Activated B cell treated with CpG ODN at 0.5 μM for 24 hours (primary cell): ENCODE data around the gene LYRM4. TPM values are rescaled to one million over a fixed set of nuclear protein-coding genes. Genes with fewer than 3 reads are reported as not detected.

Source experiments
- ATAC-seq: fragments of 200-7000 bp; cut with Tn5 transposase; one replicate; pipeline ENCODE4 v1.10.0; 2021; ENCODE audit warnings: low read depth, mild to moderate bottlenecking, moderate library complexity
- CTCF ChIA-PET: fragments of 350-600 bp; sonication (Branson Sonifier 250); formaldehyde crosslinking; loops from one replicate; lab custom pipeline; 2021; ENCODE audit warnings: antibody characterized with exemption; lab: Charles Lee
- POLR2A ChIA-PET: fragments of 350-600 bp; sonication (Branson Sonifier 250); formaldehyde crosslinking; loops from one replicate; lab custom pipeline; 2021; ENCODE audit warnings: antibody characterized with exemption; lab: Charles Lee
- DNase-seq: peaks from one replicate; pipeline ENCODE4 v3.0.0; 2022
- H3K27ac Mint-ChIP-seq: one replicate; pipeline ENCODE4 v1.8.0; 2020; ENCODE audit warnings: mixed read lengths
- H3K27me3 Mint-ChIP-seq: one replicate; pipeline ENCODE4 v1.8.0; 2021; ENCODE audit warnings: mixed read lengths
- H3K36me3 Mint-ChIP-seq: one replicate; pipeline ENCODE4 v1.8.0; 2021; ENCODE audit warnings: low read depth, mixed read lengths
- H3K4me1 Mint-ChIP-seq: one replicate; pipeline ENCODE4 v1.8.0; 2021; ENCODE audit warnings: mixed read lengths
- H3K4me3 Mint-ChIP-seq: one replicate; pipeline ENCODE4 v1.8.0; 2020; ENCODE audit warnings: mild to moderate bottlenecking, mixed read lengths
- H3K9me3 Mint-ChIP-seq: one replicate; pipeline ENCODE4 v1.8.0; 2020; ENCODE audit warnings: mixed read lengths
- CTCF ChIP-seq: fragments of 200-600 bp; IDR thresholded peaks from one replicate; pipeline ENCODE4 v1.8.0; 2022; ENCODE audit warnings: antibody characterized with exemption, mild to moderate bottlenecking
- intact Hi-C: fragments of 100-400 bp; cut with micrococcal nuclease; formaldehyde crosslinking; loops from one replicate; pipeline ENCODE4 v1.15.1; 2024
- total RNA-seq: library from RNA; stranded (reverse); gene quantifications from 2 replicates; pipeline ENCODE4 v1.2.3, GENCODE V29; 2022

Gene LYRM4
- total RNA-seq, 1 donor from 2014 or later: 51.2 TPM

GRCh38 chr6:5128351-5128750 is 132.4 kb downstream of the LYRM4 start:
- no peak for TF ChIP-seq CTCF
- H3K4me1 Mint-ChIP-seq: peaks cover 26% of the 10 kb centered on the region
- no peaks in the 10 kb centered on the region for H3K27me3 Mint-ChIP-seq
- no peak overlapping the region for H3K27ac Mint-ChIP-seq
- POLR2A ChIA-PET: interaction anchor here (0.6 to 1.0 kb wide), 2 partner anchors 43 to 1747 kb away, joined by 3 to 4 read pairs; partner anchors contain the start of gene PPP1R3G
- H3K4me3 Mint-ChIP-seq: no peak overlapping the region
- no peaks in the 10 kb centered on the region for H3K9me3 Mint-ChIP-seq
- CTCF ChIA-PET: interaction anchor here (0.8 kb wide), 1 partner anchor 15 kb away, joined by 3 read pairs; no protein-coding TSS in a partner anchor
- intact Hi-C loops: no loop called here
- no peaks in the 10 kb centered on the region for H3K36me3 Mint-ChIP-seq
- DNase-seq (no peak), ATAC-seq (no peak)

- DNase-seq (no peak), ATAC-seq (no peak)
- H3K36me3 Mint-ChIP-seq: no peaks in the 10 kb centered on the region
- POLR2A ChIA-PET: no interaction called here
- peaks cover 15% of the 10 kb centered on the region for H3K4me1 Mint-ChIP-seq
- intact Hi-C loops: no loop called here
- no peaks in the 10 kb centered on the region for H3K27me3 Mint-ChIP-seq
- no peaks in the 10 kb centered on the region for H3K9me3 Mint-ChIP-seq
- no peak overlapping the region for H3K4me3 Mint-ChIP-seq
- TF ChIP-seq CTCF: no peak
- no peak overlapping the region for H3K27ac Mint-ChIP-seq
- CTCF ChIA-PET: interaction anchor here (0.7 kb wide), 1 partner anchor 639 kb away, joined by 3 read pairs; no protein-coding TSS in a partner anchor
Observed at GRCh38 chr6:5127106-5127687, 133.6 kb downstream of the LYRM4 start.

GRCh38 chr6:5126214-5126613 is 134.5 kb downstream of the LYRM4 start:
- ATAC-seq (no peak), DNase-seq (no peak)
- Mint-ChIP-seq H3K27me3 (no peaks in the 10 kb centered on the region), H3K4me1 (peaks cover 10% of the 10 kb centered on the region), H3K9me3 (no peaks in the 10 kb centered on the region), H3K27ac (no peak overlapping the region), H3K36me3 (no peaks in the 10 kb centered on the region), H3K4me3 (no peak overlapping the region)
- TF ChIP-seq CTCF: no peak
- intact Hi-C loops: no loop called here
- POLR2A ChIA-PET: no interaction called here
- CTCF ChIA-PET: no interaction called here

- H3K27me3 Mint-ChIP-seq: no peaks in the 10 kb centered on the region
- H3K4me3 Mint-ChIP-seq: no peak overlapping the region
- H3K9me3 Mint-ChIP-seq: no peaks in the 10 kb centered on the region
- no peak overlapping the region for H3K27ac Mint-ChIP-seq
- TF ChIP-seq CTCF: no peak
- POLR2A ChIA-PET: no interaction called here
- H3K36me3 Mint-ChIP-seq: no peaks in the 10 kb centered on the region
- intact Hi-C loops: no loop called here
- H3K4me1 Mint-ChIP-seq: peaks cover 10% of the 10 kb centered on the region
- ATAC-seq: no peak
- CTCF ChIA-PET: no interaction called here
- no peak for DNase-seq
Observed at GRCh38 chr6:5125152-5126006, 135.4 kb downstream of the LYRM4 start.

- intact Hi-C loops: no loop called here
- DNase-seq (no peak), ATAC-seq (no peak)
- Mint-ChIP-seq H3K27me3 (no peaks in the 10 kb centered on the region), H3K4me3 (no peak overlapping the region), H3K4me1 (peaks cover 10% of the 10 kb centered on the region), H3K27ac (no peak overlapping the region), H3K36me3 (no peaks in the 10 kb centered on the region), H3K9me3 (no peaks in the 10 kb centered on the region)
- TF ChIP-seq CTCF: no peak
- CTCF ChIA-PET: no interaction called here
- POLR2A ChIA-PET: no interaction called here
Observed at GRCh38 chr6:5124526-5124925, 136.2 kb downstream of the LYRM4 start.
